DMS114 treated with DMSO at 0.1 percent for 48 hours (cell line): Measurements from ENCODE around the gene AHSP.
"Not testable (repeated sequence)": the region's sequence is repeated elsewhere in the genome, so short reads cannot be mapped to it uniquely, and the experiment has no call there.

ENCODE experiments used
- DNase-seq: peaks from one replicate; lab custom pipeline; 2025; ENCODE audit not compliant: unreplicated experiment; lab: John Stamatoyannopoulos, UW

Gene AHSP

DNA sequence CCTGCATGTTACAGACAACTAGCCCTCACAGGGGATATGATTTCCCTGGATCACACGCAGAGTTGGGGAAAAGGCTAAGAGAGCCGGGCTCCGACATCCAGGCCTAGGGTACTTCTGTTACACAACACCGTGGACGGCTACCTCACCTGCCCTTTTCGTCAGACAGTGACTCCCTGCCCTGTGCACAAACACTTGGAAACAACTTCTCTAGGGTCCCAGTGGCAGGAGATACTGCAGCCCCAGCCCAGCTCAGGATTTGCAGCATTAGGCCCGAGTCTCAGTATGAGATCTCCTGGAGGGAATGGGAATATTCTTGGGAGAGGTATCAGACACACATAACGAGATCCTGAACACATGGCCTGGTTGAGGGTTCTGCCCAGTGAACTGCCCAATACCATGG lies 27.8 kb upstream of the AHSP start:
- DNase-seq = no peak

DNA sequence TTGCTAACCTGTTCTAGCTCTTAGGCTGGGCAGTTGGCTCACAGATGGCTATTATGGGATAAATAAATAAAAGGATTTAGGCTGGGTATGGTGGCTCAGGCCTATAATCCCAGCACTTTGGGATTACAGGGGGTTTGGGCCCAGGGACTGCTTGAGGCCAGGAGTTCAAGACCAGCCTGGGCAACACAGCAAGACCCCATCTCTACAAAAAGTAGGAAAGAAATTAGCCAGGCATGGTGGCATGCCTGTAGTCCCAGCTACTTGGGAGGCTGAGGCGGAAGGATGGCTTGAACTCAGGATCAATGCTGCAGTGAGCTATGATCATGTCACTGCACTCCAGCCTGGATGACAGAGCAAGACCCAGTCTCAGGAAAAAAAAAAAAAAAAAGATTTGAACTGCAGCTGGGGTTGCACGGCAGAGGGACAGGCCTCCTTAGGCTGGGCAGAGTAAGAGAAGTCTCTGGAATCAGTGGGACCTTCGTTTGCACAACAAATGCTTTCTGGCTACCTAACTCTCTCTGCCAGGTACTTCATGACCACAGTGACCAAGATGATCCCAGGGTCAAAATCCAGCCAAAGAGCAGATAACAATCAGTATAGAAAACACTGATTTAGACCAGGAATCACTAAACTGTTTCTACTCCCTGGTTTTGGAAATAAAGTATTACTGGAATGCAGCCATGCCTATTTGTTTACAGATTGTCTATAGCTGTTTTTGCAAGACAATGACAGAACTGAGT lies 26.3 kb upstream of the AHSP start:
- DNase-seq = no peak

DNA sequence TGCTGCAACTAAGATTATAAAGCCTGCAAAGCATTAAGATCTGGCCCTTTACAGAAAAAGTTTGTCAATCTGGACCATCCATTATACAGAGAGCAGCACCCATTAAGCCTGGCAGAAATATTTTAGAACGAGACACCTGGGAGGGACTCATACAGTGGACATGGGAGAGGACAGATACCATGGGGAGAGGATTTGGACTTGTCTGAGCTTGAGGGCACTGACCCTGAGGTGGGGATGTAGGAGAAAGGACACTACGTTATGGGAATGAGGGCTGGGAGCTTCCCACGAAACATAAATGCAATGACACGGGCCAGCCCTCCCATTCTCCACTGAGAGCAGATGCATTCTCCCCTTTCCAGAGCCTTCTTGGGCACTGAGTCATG lies 25.7 kb upstream of the AHSP start:
- DNase-seq = no peak

DNA sequence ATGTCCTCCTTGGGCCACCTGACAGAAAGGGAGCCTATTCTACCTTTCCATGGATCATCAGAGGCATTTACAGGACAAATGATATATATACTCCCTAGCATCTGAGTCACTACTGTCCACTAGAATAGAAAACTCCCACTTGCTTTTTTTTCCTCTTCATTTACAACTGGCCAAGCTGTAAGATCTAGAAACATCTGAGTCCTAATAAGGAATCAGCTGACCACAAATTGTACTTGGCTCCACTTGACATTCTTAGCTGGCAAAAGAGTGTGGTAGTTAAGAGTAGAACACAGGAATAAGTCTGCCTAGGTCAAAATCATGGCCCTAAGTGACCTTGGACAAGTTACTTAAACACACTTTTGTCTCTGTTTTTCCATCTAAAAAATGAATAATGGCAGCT lies 24.7 kb upstream of the AHSP start:
- DNase-seq = no peak

DNA sequence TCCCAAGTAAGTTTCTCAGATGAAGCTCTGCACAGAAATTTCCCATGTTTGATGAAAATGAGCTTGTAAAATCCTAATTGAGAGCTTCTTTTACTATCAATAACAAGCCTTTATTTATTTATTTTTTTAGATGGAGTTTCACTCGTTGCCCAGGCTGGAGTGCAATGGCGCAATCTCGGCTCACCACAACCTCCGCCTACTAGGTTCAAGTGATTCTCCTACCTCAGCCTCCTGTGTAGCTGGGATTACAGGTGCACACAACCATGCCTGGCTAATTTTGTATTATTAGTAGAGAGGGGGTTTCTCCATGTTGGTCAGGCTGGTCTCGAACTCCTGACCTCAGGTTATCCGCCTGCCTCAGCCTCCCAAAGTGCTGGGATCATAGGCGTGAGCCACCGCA lies 24.1 kb upstream of the AHSP start:
- not testable (repeated sequence) for DNase-seq

GRCh38 chr16:31504159-31504558 lies 23.5 kb upstream of the AHSP start:
- DNase-seq = no peak

GRCh38 chr16:31505483-31505882 lies 22.2 kb upstream of the AHSP start:
- no peak for DNase-seq

GRCh38 chr16:31507617-31507928 lies 20.1 kb upstream of the AHSP start:
- DNase-seq = no peak

GRCh38 chr16:31507929-31508705 lies 19.6 kb upstream of the AHSP start, which contains the start of gene RUSF1:
Gene RUSF1, minus strand, starts transcription at chr16:31508391. Its CDS starts 18 bp downstream, at chr16:31508373.
- DNase-seq = peak; percentile 63

DNA sequence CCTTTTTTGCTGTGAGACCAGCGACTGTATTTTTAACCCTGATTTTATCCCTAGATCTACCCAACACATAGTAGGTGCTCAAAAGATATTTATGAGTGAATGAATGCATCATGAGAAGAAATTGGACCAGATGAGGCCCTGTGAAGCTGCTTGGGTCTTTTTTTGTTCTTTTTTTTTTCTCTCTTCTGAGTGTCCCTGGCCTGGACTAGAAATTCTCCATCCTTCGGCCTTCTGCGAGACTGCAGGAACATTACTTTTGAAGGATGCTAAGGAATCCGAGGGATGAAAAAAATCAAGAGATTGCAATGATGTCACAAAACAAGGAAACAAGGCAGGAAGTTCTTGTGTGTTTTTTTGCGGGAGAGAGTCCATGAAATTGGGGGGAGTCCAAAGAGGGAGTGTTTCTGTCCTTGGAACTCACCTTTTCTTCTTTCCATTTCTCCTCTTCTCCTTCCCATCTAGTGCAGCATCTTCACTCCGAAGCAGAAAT lies 18.9 kb upstream of the AHSP start:
- DNase-seq = peak; percentile 11

GRCh38 chr16:31513126-31513525 lies 14.6 kb upstream of the AHSP start:
- DNase-seq = no peak

GRCh38 chr16:31513884-31514283 lies 13.8 kb upstream of the AHSP start:
- DNase-seq = no peak

GRCh38 chr16:31517800-31518402 lies 9.8 kb upstream of the AHSP start:
- no peak for DNase-seq

DNA sequence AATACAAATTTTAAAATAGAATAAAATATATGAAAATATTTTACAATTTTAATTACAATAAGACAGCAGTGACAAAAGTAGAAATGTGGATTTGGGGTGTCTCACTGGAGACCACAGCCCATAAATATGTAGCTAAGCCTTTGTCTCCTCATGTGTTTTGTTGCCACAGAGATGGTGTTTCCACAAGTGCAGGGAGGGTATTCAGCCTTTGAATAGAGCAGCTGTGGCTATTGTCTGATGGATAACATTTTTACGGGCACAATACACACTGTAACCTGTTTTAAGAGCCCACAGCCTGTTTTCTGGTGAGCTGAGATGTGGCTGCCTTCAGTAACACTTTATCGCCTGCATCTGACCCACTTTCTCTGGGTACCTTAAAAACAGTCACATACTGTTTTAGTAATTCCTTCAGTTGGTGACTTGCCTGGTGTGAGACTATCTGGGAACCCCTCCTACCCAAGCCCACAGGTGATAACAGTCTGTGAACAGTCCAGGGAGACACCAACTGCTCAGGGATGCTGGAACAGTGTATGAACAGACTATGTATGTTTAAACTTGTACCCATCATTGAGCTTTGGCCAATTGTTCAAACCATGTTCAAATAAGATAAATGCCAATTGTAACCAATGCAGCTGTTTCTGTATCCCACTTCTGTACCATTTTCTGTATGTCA lies 7.8 kb upstream of the AHSP start:
- no peak for DNase-seq

- DNase-seq = no peak
Observed at GRCh38 chr16:31521368-31521767, 6.3 kb upstream of the AHSP start.

- no peak for DNase-seq
Observed at GRCh38 chr16:31522071-31522470, 5.6 kb upstream of the AHSP start.

- DNase-seq = not testable (repeated sequence)
Observed at GRCh38 chr16:31523768-31524167, 3.9 kb upstream of the AHSP start.

DNA sequence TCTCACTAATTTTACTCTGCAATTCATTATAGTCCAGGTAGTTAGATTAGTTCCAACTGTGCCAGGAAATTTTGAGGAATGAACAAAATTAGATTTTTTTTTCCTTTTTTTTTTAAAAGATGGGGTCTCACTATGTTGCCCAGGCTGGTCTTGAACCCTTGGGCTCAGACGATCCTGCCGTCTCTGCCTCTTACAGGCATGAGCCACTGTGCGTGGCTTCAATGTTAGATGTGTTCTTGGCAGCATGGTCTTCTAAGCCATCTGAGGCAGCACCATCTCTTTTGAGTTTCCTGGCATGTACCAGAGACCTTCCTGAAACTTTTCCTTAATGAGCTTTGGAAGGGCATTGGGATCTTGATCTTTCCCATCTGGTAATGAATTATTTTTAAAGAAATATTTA lies 2.6 kb upstream of the AHSP start:
- DNase-seq = no peak

- no peak for DNase-seq
Observed at GRCh38 chr16:31528523-31529107, 915 bp downstream of the AHSP start.

DNA sequence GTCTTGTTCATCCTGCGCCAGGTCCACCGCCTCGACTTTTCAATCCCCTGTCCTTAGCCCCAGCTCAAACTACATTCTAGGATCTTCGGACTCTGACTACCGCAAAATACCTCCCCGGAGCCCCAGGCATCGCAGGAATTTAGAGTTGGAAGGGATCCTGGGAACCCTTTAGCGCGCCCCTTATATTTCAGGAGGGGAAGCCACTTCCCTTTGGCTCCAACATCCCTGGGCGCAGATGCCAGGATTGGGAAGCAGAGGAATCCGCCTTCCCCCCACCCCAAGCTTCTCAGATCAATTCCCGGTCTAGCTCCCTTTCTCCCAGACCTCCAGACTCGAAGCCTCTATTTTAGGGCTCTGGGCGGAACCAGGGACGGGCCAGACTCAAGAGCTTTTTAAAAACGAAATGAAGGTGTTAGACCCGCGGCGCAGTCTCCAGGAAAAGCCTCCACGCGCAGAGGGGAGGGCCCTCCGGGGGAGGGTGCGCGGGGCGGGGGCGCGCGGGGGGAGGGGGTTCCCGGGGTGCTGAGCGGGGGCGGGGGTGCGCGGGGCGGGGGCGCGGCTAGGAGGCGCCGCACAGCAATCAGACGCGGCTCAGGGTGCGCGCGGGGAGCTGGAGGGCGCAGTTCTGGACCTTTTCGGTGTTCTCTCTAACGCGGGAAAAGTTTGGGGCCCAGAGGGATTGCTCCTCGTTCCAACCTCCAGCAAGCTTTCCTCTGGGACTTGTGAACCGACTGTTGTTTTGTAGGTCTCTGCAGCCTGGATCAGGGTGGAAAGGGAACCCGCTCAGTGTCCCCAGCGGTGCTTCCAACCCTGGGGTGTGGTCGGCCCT lies 1.6 kb downstream of the AHSP start:
- no peak for DNase-seq
